Measurements from ENCODE around the gene MYH7. TPM values are rescaled to one million over a fixed set of nuclear protein-coding genes. Genes with fewer than 3 reads are reported as not detected.

The MYH7 gene
- total and polyA plus RNA-seq, 2 donors (not counting 1 experiment from before 2014, with no cell fraction given), result not detected

DNA sequence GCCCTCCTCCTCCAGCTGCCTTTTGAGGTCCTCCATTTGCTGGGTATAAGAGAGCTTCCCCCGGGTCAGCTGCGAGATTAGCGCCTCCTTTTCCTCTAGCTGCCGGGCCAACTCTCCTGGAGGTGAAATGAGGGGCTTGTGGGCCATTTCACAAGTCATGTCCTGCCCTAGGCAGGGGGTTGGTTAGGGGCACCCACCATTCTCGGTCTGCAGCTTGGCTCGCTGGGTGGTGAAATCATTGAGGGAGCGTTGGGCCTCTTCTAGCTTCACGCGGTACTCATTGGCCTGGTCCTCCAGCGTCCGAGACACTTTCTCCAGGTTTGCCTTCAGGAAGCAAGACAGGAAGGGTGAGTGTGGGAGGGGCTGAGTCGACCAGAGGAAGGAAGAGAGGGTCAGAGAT lies 46.1 kb downstream of the MYH7 start:
- peaks cover 3% of the 10 kb centered on the region for H3K27me3 ChIP-seq (ENCODE audit: control insufficient read depth, insufficient read depth, low read length)
- H3K36me3 ChIP-seq (ENCODE audit: control insufficient read depth, insufficient read depth, low read length), result no peaks in the 10 kb centered on the region
- H2AFZ ChIP-seq (ENCODE audit: low read length), result no peak overlapping the region
- H3K4me2 ChIP-seq (ENCODE audit: extremely low read depth, insufficient read depth, low read length), result no peak overlapping the region
- DNase-seq (ENCODE audit: low read depth in 2 of 2), result no peak
- H3K4me1 ChIP-seq (ENCODE audit: control insufficient read depth, extremely low read depth, insufficient read depth, low read length), result no peaks in the 10 kb centered on the region
- no peak overlapping the region for H3K27ac ChIP-seq (ENCODE audit: insufficient read depth, low read length)
- no peaks in the 10 kb centered on the region for H3K79me2 ChIP-seq (ENCODE audit: control insufficient read depth, insufficient read depth, low read length)
- TF ChIP-seq EZH2 (IDR thresholded peaks at IDR 0.05; ENCODE audit: low read length, missing control alignments), result no peak
- TF ChIP-seq CTCF (conservative IDR thresholded peaks at IDR 0.05 in 1 of 2, IDR thresholded peaks at IDR 0.05 in 1 of 2; ENCODE audit: low read depth in 1 of 2, low read length in 2 of 2), result no peak
- H3K4me3 ChIP-seq (replicated peaks in 1 of 4; ENCODE audit: control extremely low read depth in 1 of 4, insufficient read depth in 1 of 4, low read depth in 3 of 4, low read length in 4 of 4), result no peak overlapping the region
- no peak overlapping the region for H3K9ac ChIP-seq (ENCODE audit: insufficient read depth, low read length)
- H3K9me3 ChIP-seq (ENCODE audit: control insufficient read depth, insufficient read depth, low read depth, low read length), result no peaks in the 10 kb centered on the region
- H4K20me1 ChIP-seq (ENCODE audit: control insufficient read depth, extremely low read depth, insufficient read depth, low read length), result no peaks in the 10 kb centered on the region

DNA sequence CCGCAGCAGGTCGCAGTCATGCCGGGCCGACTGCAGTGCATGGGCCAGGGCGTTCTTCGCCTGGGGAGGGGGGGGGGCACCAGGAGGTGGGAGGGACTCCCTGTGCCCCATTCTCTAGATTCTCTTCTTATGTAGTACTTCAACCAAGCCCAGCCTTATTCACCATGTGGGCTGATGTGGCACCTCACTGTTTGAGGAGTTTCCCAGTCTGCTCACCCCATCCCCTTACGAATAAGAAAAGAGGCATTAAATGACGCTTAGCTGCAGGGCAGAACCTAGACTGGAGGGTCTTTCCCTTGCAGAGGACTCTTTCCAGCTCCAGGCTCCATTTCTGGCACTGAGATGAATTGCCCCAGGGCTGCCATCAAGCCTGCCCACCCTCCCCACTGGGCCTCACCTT lies 46.5 kb downstream of the MYH7 start:
- no peaks in the 10 kb centered on the region for H4K20me1 ChIP-seq (ENCODE audit: control insufficient read depth, extremely low read depth, insufficient read depth, low read length)
- H3K79me2 ChIP-seq (ENCODE audit: control insufficient read depth, insufficient read depth, low read length), result no peaks in the 10 kb centered on the region
- H3K27ac ChIP-seq (ENCODE audit: insufficient read depth, low read length), result no peak overlapping the region
- H3K4me3 ChIP-seq (replicated peaks in 1 of 4; ENCODE audit: control extremely low read depth in 1 of 4, insufficient read depth in 1 of 4, low read depth in 3 of 4, low read length in 4 of 4), result no peak overlapping the region
- TF ChIP-seq CTCF (conservative IDR thresholded peaks at IDR 0.05 in 1 of 2, IDR thresholded peaks at IDR 0.05 in 1 of 2; ENCODE audit: low read depth in 1 of 2, low read length in 2 of 2) (no peak), EZH2 (IDR thresholded peaks at IDR 0.05; ENCODE audit: low read length, missing control alignments) (no peak)
- no peak for DNase-seq (ENCODE audit: low read depth in 2 of 2)
- H3K36me3 ChIP-seq (ENCODE audit: control insufficient read depth, insufficient read depth, low read length), result no peaks in the 10 kb centered on the region
- H3K4me2 ChIP-seq (ENCODE audit: extremely low read depth, insufficient read depth, low read length), result no peak overlapping the region
- H3K27me3 ChIP-seq (ENCODE audit: control insufficient read depth, insufficient read depth, low read length), result peaks cover 3% of the 10 kb centered on the region
- no peaks in the 10 kb centered on the region for H3K9me3 ChIP-seq (ENCODE audit: control insufficient read depth, insufficient read depth, low read depth, low read length)
- no peak overlapping the region for H3K9ac ChIP-seq (ENCODE audit: insufficient read depth, low read length)
- no peak overlapping the region for H2AFZ ChIP-seq (ENCODE audit: low read length)
- no peaks in the 10 kb centered on the region for H3K4me1 ChIP-seq (ENCODE audit: control insufficient read depth, extremely low read depth, insufficient read depth, low read length)

DNA sequence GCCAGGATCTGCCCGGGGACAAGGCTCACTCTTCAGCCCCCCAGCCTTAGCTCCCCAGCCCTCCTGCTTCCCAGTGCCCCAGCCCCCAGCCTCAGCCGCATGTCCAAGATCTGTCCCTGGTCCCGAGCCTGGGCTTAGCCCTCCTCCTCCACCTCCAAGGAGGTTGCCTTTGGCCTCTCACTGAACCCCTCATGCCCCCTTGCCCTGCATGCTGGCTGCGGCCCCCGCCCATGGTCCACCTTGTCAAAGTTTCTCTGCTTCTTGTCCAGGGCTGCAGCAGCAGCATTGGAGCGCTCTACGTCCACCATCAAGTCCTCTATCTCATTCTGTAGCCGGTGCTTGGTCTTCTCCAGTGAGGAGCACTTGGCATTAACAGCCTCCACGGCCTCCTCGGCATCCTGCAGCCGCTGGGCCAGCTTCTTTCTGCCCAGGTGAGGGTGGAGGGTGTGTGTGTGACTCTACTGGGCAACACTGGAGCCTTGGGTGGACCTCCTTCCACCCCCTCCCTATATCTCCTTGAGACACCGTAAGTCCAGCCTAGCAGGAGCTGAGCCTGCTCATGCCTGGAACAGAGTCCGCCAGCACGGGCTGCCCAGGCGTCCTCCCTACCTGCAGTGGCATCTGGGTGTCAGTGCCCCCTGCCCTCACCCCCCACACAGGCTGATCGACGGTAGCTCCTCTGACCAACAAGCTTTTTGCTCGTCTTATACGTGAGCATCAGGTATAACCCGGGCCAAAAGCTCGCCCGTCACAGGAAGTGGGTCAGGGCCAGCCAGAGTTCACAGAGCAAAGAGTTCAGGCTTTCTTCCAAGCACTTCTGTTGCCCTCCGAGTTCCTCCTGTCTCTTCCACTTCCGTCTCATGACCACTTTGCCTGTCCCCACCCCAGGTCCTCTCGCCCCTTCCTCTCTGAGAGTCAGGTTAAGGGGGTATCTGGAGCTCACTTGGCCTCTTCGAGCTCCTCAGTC lies 47.3 kb downstream of the MYH7 start:
- no peak overlapping the region for H2AFZ ChIP-seq (ENCODE audit: low read length)
- H4K20me1 ChIP-seq (ENCODE audit: control insufficient read depth, extremely low read depth, insufficient read depth, low read length), result no peaks in the 10 kb centered on the region
- no peak overlapping the region for H3K4me2 ChIP-seq (ENCODE audit: extremely low read depth, insufficient read depth, low read length)
- no peak overlapping the region for H3K9ac ChIP-seq (ENCODE audit: insufficient read depth, low read length)
- H3K4me3 ChIP-seq (replicated peaks in 1 of 4; ENCODE audit: control extremely low read depth in 1 of 4, insufficient read depth in 1 of 4, low read depth in 3 of 4, low read length in 4 of 4), result no peak overlapping the region
- no peaks in the 10 kb centered on the region for H3K36me3 ChIP-seq (ENCODE audit: control insufficient read depth, insufficient read depth, low read length)
- TF ChIP-seq CTCF (conservative IDR thresholded peaks at IDR 0.05 in 1 of 2, IDR thresholded peaks at IDR 0.05 in 1 of 2; ENCODE audit: low read depth in 1 of 2, low read length in 2 of 2) (no peak), EZH2 (IDR thresholded peaks at IDR 0.05; ENCODE audit: low read length, missing control alignments) (no peak)
- H3K27me3 ChIP-seq (ENCODE audit: control insufficient read depth, insufficient read depth, low read length), result peaks cover 3% of the 10 kb centered on the region
- DNase-seq (ENCODE audit: low read depth in 2 of 2), result no peak
- no peak overlapping the region for H3K27ac ChIP-seq (ENCODE audit: insufficient read depth, low read length)
- no peaks in the 10 kb centered on the region for H3K79me2 ChIP-seq (ENCODE audit: control insufficient read depth, insufficient read depth, low read length)
- no peaks in the 10 kb centered on the region for H3K4me1 ChIP-seq (ENCODE audit: control insufficient read depth, extremely low read depth, insufficient read depth, low read length)
- no peaks in the 10 kb centered on the region for H3K9me3 ChIP-seq (ENCODE audit: control insufficient read depth, insufficient read depth, low read depth, low read length)
